ENCODE data around the gene RPUSD4.
A peak's percentile ranks its signal among the peaks of the same experiment; 100 is the strongest.

Gene RPUSD4

GRCh38 chr11:126212089-126212660 is 725 bp upstream of the RPUSD4 start:
- peak overlapping the region; percentile 90 for H3K4me2 ChIP-seq (ENCODE audit: low read length)
- H4K8ac ChIP-seq (ENCODE audit: low read depth, low read length): peak overlapping the region; percentile 15
- H3K79me2 ChIP-seq (ENCODE audit: control insufficient read depth, insufficient read depth, low read length, poor library complexity): peaks cover 7% of the 10 kb centered on the region
- no peak overlapping the region for H3K18ac ChIP-seq (ENCODE audit: low read length)
- H4K12ac ChIP-seq (ENCODE audit: low read depth, low read length): no peak overlapping the region
- no peaks in the 10 kb centered on the region for H3K27me3 ChIP-seq (ENCODE audit: insufficient read depth, low read length)
- H3K27ac ChIP-seq (ENCODE audit: low read depth, low read length): no peak overlapping the region
- DNase-seq: peak in 1 of 2 donors; percentile 15
- no peak overlapping the region for H2BK120ac ChIP-seq (ENCODE audit: insufficient read depth, low read length, poor library complexity)
- peaks cover 7% of the 10 kb centered on the region for H3K79me1 ChIP-seq (ENCODE audit: low read length)
- H3K23ac ChIP-seq (ENCODE audit: low read length): no peak overlapping the region
- peak overlapping the region; percentile 83 for H3K4me3 ChIP-seq (ENCODE audit: low read depth, low read length)
- H2BK12ac ChIP-seq (ENCODE audit: low read length): no peak overlapping the region
- WGBS (ENCODE audit: extremely low coverage, insufficient coverage, insufficient read length): no CpG with 5 or more reads among the region's 15 CpGs
- H3K4me1 ChIP-seq (ENCODE audit: control insufficient read depth in 1 of 2, insufficient read depth in 2 of 2, low read length in 2 of 2): peaks cover 0 to 3% of the 10 kb centered on the region in 2 experiments
- peak overlapping the region; percentile 24 for H3K4ac ChIP-seq (ENCODE audit: low read depth, low read length)
- H2AK5ac ChIP-seq (ENCODE audit: low read length): no peak overlapping the region
- H3K9ac ChIP-seq (ENCODE audit: low read length): peak overlapping the region; percentile 72
- H2AFZ ChIP-seq (ENCODE audit: insufficient read depth, low read length, poor library complexity): peak overlapping the region; percentile 0
- H3K14ac ChIP-seq (ENCODE audit: low read length): no peak overlapping the region
- H3K9me3 ChIP-seq (ENCODE audit: insufficient read depth, low read depth, low read length): no peaks in the 10 kb centered on the region
- peaks cover 3 to 6% of the 10 kb centered on the region in 2 experiments for H3K36me3 ChIP-seq (ENCODE audit: control insufficient read depth in 1 of 2, insufficient read depth in 2 of 2, low read length in 2 of 2)
- no peak overlapping the region for H4K91ac ChIP-seq (ENCODE audit: low read depth, low read length)
- peak overlapping the region; percentile 1 for H2BK5ac ChIP-seq (ENCODE audit: low read depth, low read length, poor library complexity)

- Histone ChIP-seq H2BK12ac (ENCODE audit: low read length) (no peak overlapping the region), H4K91ac (ENCODE audit: low read depth, low read length) (peak overlapping the region; percentile 50), H2AK5ac (ENCODE audit: low read length) (peak overlapping the region; percentile 9), H3K4me3 (ENCODE audit: low read depth, low read length) (peak overlapping the region; percentile 92), H3K27ac (ENCODE audit: low read depth, low read length) (no peak overlapping the region), H3K9ac (ENCODE audit: low read length) (peak overlapping the region; percentile 81), H3K4me2 (ENCODE audit: low read length) (peak overlapping the region; percentile 89), H3K36me3 (ENCODE audit: control insufficient read depth in 1 of 2, insufficient read depth in 2 of 2, low read length in 2 of 2) (peaks cover 7% of the 10 kb centered on the region in 2 experiments), H3K79me2 (ENCODE audit: control insufficient read depth, insufficient read depth, low read length, poor library complexity) (peaks cover 5% of the 10 kb centered on the region), H3K23ac (ENCODE audit: low read length) (no peak overlapping the region), H4K12ac (ENCODE audit: low read depth, low read length) (peak overlapping the region; percentile 87), H3K14ac (ENCODE audit: low read length) (no peak overlapping the region), H2BK5ac (ENCODE audit: low read depth, low read length, poor library complexity) (peak overlapping the region; percentile 45), H3K9me3 (ENCODE audit: insufficient read depth, low read depth, low read length) (no peaks in the 10 kb centered on the region), H2BK120ac (ENCODE audit: insufficient read depth, low read length, poor library complexity) (no peak overlapping the region), H4K8ac (ENCODE audit: low read depth, low read length) (peak overlapping the region; percentile 99), H3K79me1 (ENCODE audit: low read length) (peaks cover 7% of the 10 kb centered on the region), H3K4ac (ENCODE audit: low read depth, low read length) (peak overlapping the region; percentile 9), H3K18ac (ENCODE audit: low read length) (peak overlapping the region; percentile 5), H3K27me3 (ENCODE audit: insufficient read depth, low read length) (no peaks in the 10 kb centered on the region), H2AFZ (ENCODE audit: insufficient read depth, low read length, poor library complexity) (peak overlapping the region; percentile 93), H3K4me1 (ENCODE audit: control insufficient read depth in 1 of 2, insufficient read depth in 2 of 2, low read length in 2 of 2) (peaks cover 0 to 3% of the 10 kb centered on the region in 2 experiments)
- no CpG with 5 or more reads among the region's 20 CpGs for WGBS (ENCODE audit: extremely low coverage, insufficient coverage, insufficient read length)
- DNase-seq: no peak
These were observed 597 bp downstream of the RPUSD4 start for GRCh38 chr11:126210871-126211235.

GRCh38 chr11:126207896-126208295 is 3.6 kb downstream of the RPUSD4 start:
- Histone ChIP-seq H3K9me3 (ENCODE audit: insufficient read depth, low read depth, low read length) (no peaks in the 10 kb centered on the region), H2AFZ (ENCODE audit: insufficient read depth, low read length, poor library complexity) (no peak overlapping the region), H3K4ac (ENCODE audit: low read depth, low read length) (no peak overlapping the region), H3K79me1 (ENCODE audit: low read length) (peaks cover 7% of the 10 kb centered on the region), H2AK5ac (ENCODE audit: low read length) (no peak overlapping the region), H4K91ac (ENCODE audit: low read depth, low read length) (no peak overlapping the region), H3K18ac (ENCODE audit: low read length) (no peak overlapping the region), H3K4me3 (ENCODE audit: low read depth, low read length) (no peak overlapping the region), H3K4me1 (ENCODE audit: control insufficient read depth in 1 of 2, insufficient read depth in 2 of 2, low read length in 2 of 2) (peaks cover 0 to 3% of the 10 kb centered on the region in 2 experiments), H2BK5ac (ENCODE audit: low read depth, low read length, poor library complexity) (no peak overlapping the region), H4K12ac (ENCODE audit: low read depth, low read length) (no peak overlapping the region), H3K14ac (ENCODE audit: low read length) (no peak overlapping the region), H3K4me2 (ENCODE audit: low read length) (no peak overlapping the region), H3K23ac (ENCODE audit: low read length) (no peak overlapping the region), H2BK12ac (ENCODE audit: low read length) (no peak overlapping the region), H3K27me3 (ENCODE audit: insufficient read depth, low read length) (no peaks in the 10 kb centered on the region), H3K79me2 (ENCODE audit: control insufficient read depth, insufficient read depth, low read length, poor library complexity) (peaks cover 5% of the 10 kb centered on the region), H4K8ac (ENCODE audit: low read depth, low read length) (no peak overlapping the region), H3K27ac (ENCODE audit: low read depth, low read length) (no peak overlapping the region), H3K9ac (ENCODE audit: low read length) (no peak overlapping the region), H2BK120ac (ENCODE audit: insufficient read depth, low read length, poor library complexity) (no peak overlapping the region), H3K36me3 (ENCODE audit: control insufficient read depth in 1 of 2, insufficient read depth in 2 of 2, low read length in 2 of 2) (peaks cover 19 to 27% of the 10 kb centered on the region in 2 experiments)
- DNase-seq: no peak
- no CpG with 5 or more reads among the region's 2 CpGs for WGBS (ENCODE audit: extremely low coverage, insufficient coverage, insufficient read length)

- Histone ChIP-seq H3K4me2 (ENCODE audit: low read length) (no peak overlapping the region), H2BK12ac (ENCODE audit: low read length) (no peak overlapping the region), H3K9ac (ENCODE audit: low read length) (no peak overlapping the region), H4K91ac (ENCODE audit: low read depth, low read length) (no peak overlapping the region), H3K18ac (ENCODE audit: low read length) (no peak overlapping the region), H3K9me3 (ENCODE audit: insufficient read depth, low read depth, low read length) (no peaks in the 10 kb centered on the region), H3K4ac (ENCODE audit: low read depth, low read length) (no peak overlapping the region), H2AFZ (ENCODE audit: insufficient read depth, low read length, poor library complexity) (no peak overlapping the region), H4K8ac (ENCODE audit: low read depth, low read length) (no peak overlapping the region), H3K23ac (ENCODE audit: low read length) (no peak overlapping the region), H3K4me3 (ENCODE audit: low read depth, low read length) (no peak overlapping the region), H3K14ac (ENCODE audit: low read length) (no peak overlapping the region), H3K4me1 (ENCODE audit: control insufficient read depth in 1 of 2, insufficient read depth in 2 of 2, low read length in 2 of 2) (no peaks in the 10 kb centered on the region), H3K36me3 (ENCODE audit: control insufficient read depth in 1 of 2, insufficient read depth in 2 of 2, low read length in 2 of 2) (peaks cover 30 to 44% of the 10 kb centered on the region in 2 experiments), H2AK5ac (ENCODE audit: low read length) (no peak overlapping the region), H3K27ac (ENCODE audit: low read depth, low read length) (no peak overlapping the region), H4K12ac (ENCODE audit: low read depth, low read length) (no peak overlapping the region), H2BK5ac (ENCODE audit: low read depth, low read length, poor library complexity) (no peak overlapping the region), H3K79me1 (ENCODE audit: low read length) (no peaks in the 10 kb centered on the region), H3K79me2 (ENCODE audit: control insufficient read depth, insufficient read depth, low read length, poor library complexity) (no peaks in the 10 kb centered on the region), H2BK120ac (ENCODE audit: insufficient read depth, low read length, poor library complexity) (no peak overlapping the region), H3K27me3 (ENCODE audit: insufficient read depth, low read length) (no peaks in the 10 kb centered on the region)
- no CpG with 5 or more reads among the region's 14 CpGs for WGBS (ENCODE audit: extremely low coverage, insufficient coverage, insufficient read length)
- DNase-seq: no peak
These were observed 6.1 kb downstream of the RPUSD4 start for GRCh38 chr11:126205359-126205758.

All from trophoblast cell (in vitro differentiated cells and primary cell).